GM12801 (cell line): Measurements from ENCODE around the gene CHAC2.

Source experiments
- CTCF ChIP-seq: IDR thresholded peaks from one replicate; pipeline ENCODE4 v1.5.1; 2011; ENCODE audit warnings: control low read depth; ENCODE audit not compliant: insufficient read length; ENCODE audit errors: extremely low read depth

Gene CHAC2

GRCh38 chr2:53780056-53780455 is 12.5 kb downstream of the CHAC2 start:
- TF ChIP-seq CTCF = no peak

- no peak for TF ChIP-seq CTCF
Measured at GRCh38 chr2:53782676-53783075, 15.1 kb downstream of the CHAC2 start.

GRCh38 chr2:53784436-53784835 is 16.8 kb downstream of the CHAC2 start:
- TF ChIP-seq CTCF = no peak

- no peak for TF ChIP-seq CTCF
Measured at GRCh38 chr2:53785366-53785765, 17.8 kb downstream of the CHAC2 start.

- no peak for TF ChIP-seq CTCF
Measured at GRCh38 chr2:53786352-53786704, 18.7 kb downstream of the CHAC2 start.

- TF ChIP-seq CTCF = no peak
Measured at GRCh38 chr2:53786705-53787613, 19.4 kb downstream of the CHAC2 start, which contains the start of the genes ASB3 and ERLEC1. Gene ASB3, minus strand, starts transcription at chr2:53786953. Its CDS starts 21,381 bp downstream, at chr2:53765572. Gene ERLEC1, plus strand, starts transcription at chr2:53787044. Its CDS starts 167 bp downstream, at chr2:53787211.

- TF ChIP-seq CTCF = no peak
Measured at GRCh38 chr2:53787614-53788289, 20.1 kb downstream of the CHAC2 start.
